Bronchial epithelial cell (primary cell): ENCODE data around the gene CHRNA5. TPM values are rescaled to one million over a fixed set of nuclear protein-coding genes. Genes with fewer than 3 reads are reported as not detected.
"Not testable (repeated sequence)": the region's sequence is repeated elsewhere in the genome, so short reads cannot be mapped to it uniquely, and the experiment has no call there.

Experiments used
- DNase-seq: peaks from one replicate; pipeline ENCODE4 v3.0.0-alpha.2; 2010; ENCODE audit warnings: low read depth
- FAIRE-seq: peaks from 2 replicates; lab custom pipeline; 2011; peaks lifted over from hg19 to GRCh38; lab: Jason Lieb, UNC
- H3K27me3 ChIP-seq: 2 replicates; pipeline ENCODE4 v1.5.1; 2011; ENCODE audit warnings: low read length; ENCODE audit not compliant: control insufficient read depth, insufficient read depth
- H3K36me3 ChIP-seq: 2 replicates; pipeline ENCODE4 v1.5.1; 2011; ENCODE audit warnings: low read length; ENCODE audit not compliant: control insufficient read depth, insufficient read depth
- H3K4me3 ChIP-seq: 2 replicates; pipeline ENCODE4 v1.5.1; 2011; ENCODE audit warnings: mild to moderate bottlenecking, low read depth, low read length, control low read depth
- total RNA-seq: library from RNA; depleted of rRNA; stranded (reverse); fragments of >200 nt; gene quantifications from 2 replicates; pipeline ENCODE4 v1.2.1, GENCODE V29; 2014
- TF ChIP-seq, protein P1 (sequence below): IDR thresholded peaks from 2 replicates; pipeline ENCODE4 v1.5.1; 2011; ENCODE audit warnings: mild to moderate bottlenecking, moderate library complexity, low read length, control low read depth, inconsistent platforms; ENCODE audit not compliant: insufficient read depth, severe bottlenecking

CHRNA5 gene
- total RNA-seq, 1 donor from 2014 or later, result 2.4 TPM

GRCh38 chr15:78598348-78598747 is 33.0 kb downstream of the CHRNA5 start:
- TF ChIP-seq, protein P1, sequence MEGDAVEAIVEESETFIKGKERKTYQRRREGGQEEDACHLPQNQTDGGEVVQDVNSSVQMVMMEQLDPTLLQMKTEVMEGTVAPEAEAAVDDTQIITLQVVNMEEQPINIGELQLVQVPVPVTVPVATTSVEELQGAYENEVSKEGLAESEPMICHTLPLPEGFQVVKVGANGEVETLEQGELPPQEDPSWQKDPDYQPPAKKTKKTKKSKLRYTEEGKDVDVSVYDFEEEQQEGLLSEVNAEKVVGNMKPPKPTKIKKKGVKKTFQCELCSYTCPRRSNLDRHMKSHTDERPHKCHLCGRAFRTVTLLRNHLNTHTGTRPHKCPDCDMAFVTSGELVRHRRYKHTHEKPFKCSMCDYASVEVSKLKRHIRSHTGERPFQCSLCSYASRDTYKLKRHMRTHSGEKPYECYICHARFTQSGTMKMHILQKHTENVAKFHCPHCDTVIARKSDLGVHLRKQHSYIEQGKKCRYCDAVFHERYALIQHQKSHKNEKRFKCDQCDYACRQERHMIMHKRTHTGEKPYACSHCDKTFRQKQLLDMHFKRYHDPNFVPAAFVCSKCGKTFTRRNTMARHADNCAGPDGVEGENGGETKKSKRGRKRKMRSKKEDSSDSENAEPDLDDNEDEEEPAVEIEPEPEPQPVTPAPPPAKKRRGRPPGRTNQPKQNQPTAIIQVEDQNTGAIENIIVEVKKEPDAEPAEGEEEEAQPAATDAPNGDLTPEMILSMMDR, result no peak
- no peaks in the 10 kb centered on the region for H3K27me3 ChIP-seq
- H3K4me3 ChIP-seq, result no peak overlapping the region
- no peaks in the 10 kb centered on the region for H3K36me3 ChIP-seq
- peak; percentile 8 for DNase-seq
- no peak for FAIRE-seq

DNA sequence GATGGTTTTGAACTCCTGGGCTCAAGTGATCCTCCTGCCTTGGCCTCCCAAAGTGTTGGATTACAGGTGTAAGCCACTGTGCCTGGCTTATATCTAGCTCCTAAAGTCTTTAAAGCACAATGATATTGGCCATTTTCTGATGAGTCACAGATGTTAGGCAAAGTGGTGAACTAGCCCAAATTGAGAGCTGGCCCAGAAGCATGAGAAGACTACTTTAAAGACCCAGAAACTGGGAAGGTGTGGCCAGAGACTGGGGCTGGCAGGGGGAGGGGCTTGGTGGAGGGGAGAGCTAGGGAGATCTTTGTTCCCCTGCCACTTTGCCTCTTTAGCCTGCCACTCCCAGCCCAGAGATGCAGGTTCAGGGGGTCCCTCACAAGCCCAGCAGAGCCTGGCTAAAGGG is 33.9 kb downstream of the CHRNA5 start:
- FAIRE-seq (no peak), DNase-seq (peak; percentile 5)
- H3K4me3 ChIP-seq, result no peak overlapping the region
- H3K36me3 ChIP-seq, result no peaks in the 10 kb centered on the region
- TF ChIP-seq, protein P1, result no peak
- no peaks in the 10 kb centered on the region for H3K27me3 ChIP-seq

DNA sequence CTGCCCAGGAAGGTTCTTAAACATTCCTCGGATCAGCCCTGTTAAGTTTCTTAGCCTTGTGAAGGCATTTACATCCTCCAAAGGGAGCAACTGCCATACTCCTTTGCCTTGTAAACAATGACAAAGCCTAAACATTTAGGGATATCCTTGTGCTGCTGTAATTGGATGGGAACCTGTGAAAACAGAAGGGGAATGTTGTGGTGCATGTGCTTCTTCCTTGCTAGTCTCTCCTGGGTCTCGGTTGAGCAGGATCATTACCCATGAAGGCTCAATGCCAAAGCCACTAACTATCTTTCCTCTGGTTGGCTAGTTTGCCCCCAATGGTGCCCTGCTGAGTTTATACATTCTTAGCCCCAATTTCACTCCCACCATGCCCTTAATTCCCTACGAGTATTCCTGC is 38.1 kb downstream of the CHRNA5 start:
- TF ChIP-seq, protein P1, result no peak
- Histone ChIP-seq H3K36me3 (no peaks in the 10 kb centered on the region), H3K27me3 (peaks cover 1% of the 10 kb centered on the region), H3K4me3 (no peak overlapping the region)
- FAIRE-seq (no peak), DNase-seq (no peak)

DNA sequence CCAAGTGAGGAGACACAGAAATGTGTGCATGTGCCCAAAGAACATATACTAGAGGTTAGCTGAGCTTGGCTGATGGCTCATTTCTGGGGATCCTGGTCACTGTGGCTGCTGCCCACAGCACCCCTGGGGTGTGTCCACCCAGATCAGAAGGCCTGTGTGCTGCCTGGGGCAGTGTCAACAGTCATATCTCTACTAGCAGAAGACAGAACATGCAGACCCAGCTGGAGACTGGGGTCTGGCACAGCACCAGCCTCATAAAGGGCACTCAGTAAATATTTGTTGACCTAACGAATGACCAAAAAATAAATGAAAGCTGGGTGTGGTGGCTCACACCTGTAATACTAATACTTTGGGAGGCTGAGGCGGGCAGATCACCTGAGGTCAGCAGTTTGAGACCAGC is 39.1 kb downstream of the CHRNA5 start:
- H3K27me3 ChIP-seq, result peaks cover 1% of the 10 kb centered on the region
- FAIRE-seq, result no peak
- H3K36me3 ChIP-seq, result no peaks in the 10 kb centered on the region
- no peak for DNase-seq
- no peak overlapping the region for H3K4me3 ChIP-seq
- TF ChIP-seq, protein P1, result no peak

DNA sequence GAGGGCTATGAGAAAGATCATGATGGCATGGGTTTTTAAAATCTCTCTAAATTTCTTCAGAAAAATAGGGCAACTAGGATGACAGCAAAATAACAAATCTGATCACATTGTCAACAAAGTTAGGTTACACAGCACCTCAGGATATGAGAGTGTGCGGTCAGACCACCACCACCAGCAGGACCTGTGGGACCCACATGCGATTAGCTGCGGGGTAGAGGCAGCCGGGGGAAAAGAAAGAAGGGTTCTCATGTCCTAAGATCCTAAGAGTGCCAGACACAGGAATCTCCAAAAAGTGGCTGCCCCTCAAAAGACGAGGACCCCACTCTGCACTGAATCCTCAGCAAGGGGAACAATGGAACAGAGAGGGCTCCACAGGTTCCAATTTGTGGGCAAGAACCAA is 39.9 kb downstream of the CHRNA5 start:
- TF ChIP-seq, protein P1, result no peak
- H3K36me3 ChIP-seq, result no peaks in the 10 kb centered on the region
- no peak for DNase-seq
- H3K27me3 ChIP-seq, result peaks cover 1% of the 10 kb centered on the region
- no peak for FAIRE-seq
- H3K4me3 ChIP-seq, result no peak overlapping the region

GRCh38 chr15:78605680-78606079 is 40.4 kb downstream of the CHRNA5 start:
- FAIRE-seq, result no peak

DNA sequence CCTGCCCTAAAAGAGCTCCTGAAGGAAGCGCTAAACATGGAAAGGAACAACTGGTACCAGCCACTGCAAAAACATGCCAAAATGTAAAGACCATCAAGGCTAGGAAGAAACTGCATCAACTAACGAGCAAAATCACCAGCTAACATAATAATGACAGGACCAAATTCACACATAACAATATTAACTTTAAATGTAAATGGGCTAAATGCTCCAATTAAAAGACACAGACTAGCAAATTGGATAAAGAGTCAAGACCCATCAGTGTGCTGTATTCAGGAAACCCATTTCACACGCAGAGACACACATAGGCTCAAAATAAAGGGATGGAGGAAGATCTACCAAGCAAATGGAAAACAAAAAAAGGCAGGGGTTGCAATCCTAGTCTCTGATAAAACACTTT is 44.2 kb downstream of the CHRNA5 start:
- DNase-seq, FAIRE-seq: not testable (repeated sequence)

More at GRCh38 chr15:78605680-78606079, 40.4 kb downstream of the CHRNA5 start:
- H3K27me3 ChIP-seq, result peaks cover 1% of the 10 kb centered on the region
- TF ChIP-seq, protein P1, result no peak
- no peak overlapping the region for H3K4me3 ChIP-seq
- H3K36me3 ChIP-seq, result no peaks in the 10 kb centered on the region
- DNase-seq, result no peak

More for the DNA sequence above, 44.2 kb downstream of the CHRNA5 start:
- not testable (repeated sequence) for H3K4me3 ChIP-seq, H3K27me3 ChIP-seq, H3K36me3 ChIP-seq
